ENCODE data around the gene RAB36.

Gene RAB36

GRCh38 chr22:23144932-23145877 lies at the start of gene RAB36:
TSS of gene RAB36 (plus strand) at chr22:23145477. CDS start at chr22:23146617, 1,140 bp downstream.
- peak; percentile 45 for DNase-seq

GRCh38 chr22:23095733-23096342 lies 49.4 kb upstream of the RAB36 start:
- DNase-seq, result no peak

GRCh38 chr22:23097412-23098229 lies 47.7 kb upstream of the RAB36 start:
- no peak for DNase-seq

GRCh38 chr22:23098230-23098705 lies 47.0 kb upstream of the RAB36 start:
- DNase-seq, result no peak

- no peak for DNase-seq
Measured at GRCh38 chr22:23098718-23099530, 46.4 kb upstream of the RAB36 start.

- DNase-seq, result no peak
Measured at GRCh38 chr22:23099531-23099804, 45.8 kb upstream of the RAB36 start.

GRCh38 chr22:23100124-23100801 lies 45.0 kb upstream of the RAB36 start:
- DNase-seq, result no peak

- DNase-seq, result no peak
Measured at GRCh38 chr22:23101524-23101923, 43.8 kb upstream of the RAB36 start.

GRCh38 chr22:23102002-23102655 lies 43.1 kb upstream of the RAB36 start:
- no peak for DNase-seq

GRCh38 chr22:23102776-23103175 lies 42.5 kb upstream of the RAB36 start:
- no peak for DNase-seq

GRCh38 chr22:23103199-23103954 lies 41.9 kb upstream of the RAB36 start:
- DNase-seq, result no peak

GRCh38 chr22:23104187-23104971 lies 40.9 kb upstream of the RAB36 start:
- no peak for DNase-seq

- no peak for DNase-seq
Measured at GRCh38 chr22:23105304-23105703, 40.0 kb upstream of the RAB36 start.

GRCh38 chr22:23105919-23106318 lies 39.4 kb upstream of the RAB36 start:
- no peak for DNase-seq

GRCh38 chr22:23106344-23106743 lies 38.9 kb upstream of the RAB36 start:
- no peak for DNase-seq

- DNase-seq, result no peak
Measured at GRCh38 chr22:23106906-23107367, 38.3 kb upstream of the RAB36 start.

GRCh38 chr22:23107487-23108248 lies 37.6 kb upstream of the RAB36 start:
- no peak for DNase-seq

GRCh38 chr22:23108249-23109078 lies 36.8 kb upstream of the RAB36 start:
- DNase-seq, result no peak

Measured in NCI-H2081 treated with DMSO at 0.1 percent for 48 hours (cell line).